ENCODE data around the gene NFU1.

DNA sequence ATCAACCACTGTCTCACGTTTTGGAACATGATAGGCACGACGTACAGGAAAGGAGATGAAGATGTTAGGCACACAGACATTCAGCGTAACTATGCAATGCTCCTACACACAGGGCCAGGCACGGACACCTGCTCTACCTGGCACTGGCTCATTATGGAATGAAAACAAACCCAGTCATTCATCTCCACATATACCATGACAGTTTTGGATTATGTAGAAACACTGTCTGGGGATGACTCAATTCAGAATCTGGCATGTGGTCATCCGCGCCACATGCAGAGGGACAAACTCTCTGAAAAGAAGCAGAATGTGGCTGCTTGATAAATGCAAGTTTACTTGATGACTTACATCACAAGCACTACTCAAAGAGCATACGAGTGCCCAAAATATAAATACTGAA lies 29.5 kb upstream of the NFU1 start:
- TF ChIP-seq, protein P1, sequence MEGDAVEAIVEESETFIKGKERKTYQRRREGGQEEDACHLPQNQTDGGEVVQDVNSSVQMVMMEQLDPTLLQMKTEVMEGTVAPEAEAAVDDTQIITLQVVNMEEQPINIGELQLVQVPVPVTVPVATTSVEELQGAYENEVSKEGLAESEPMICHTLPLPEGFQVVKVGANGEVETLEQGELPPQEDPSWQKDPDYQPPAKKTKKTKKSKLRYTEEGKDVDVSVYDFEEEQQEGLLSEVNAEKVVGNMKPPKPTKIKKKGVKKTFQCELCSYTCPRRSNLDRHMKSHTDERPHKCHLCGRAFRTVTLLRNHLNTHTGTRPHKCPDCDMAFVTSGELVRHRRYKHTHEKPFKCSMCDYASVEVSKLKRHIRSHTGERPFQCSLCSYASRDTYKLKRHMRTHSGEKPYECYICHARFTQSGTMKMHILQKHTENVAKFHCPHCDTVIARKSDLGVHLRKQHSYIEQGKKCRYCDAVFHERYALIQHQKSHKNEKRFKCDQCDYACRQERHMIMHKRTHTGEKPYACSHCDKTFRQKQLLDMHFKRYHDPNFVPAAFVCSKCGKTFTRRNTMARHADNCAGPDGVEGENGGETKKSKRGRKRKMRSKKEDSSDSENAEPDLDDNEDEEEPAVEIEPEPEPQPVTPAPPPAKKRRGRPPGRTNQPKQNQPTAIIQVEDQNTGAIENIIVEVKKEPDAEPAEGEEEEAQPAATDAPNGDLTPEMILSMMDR (IDR thresholded peaks at IDR 0.05; ENCODE audit: low read depth, low read length): no peak
- TF ChIP-seq EZH2phosphoT487 (IDR thresholded peaks at IDR 0.05; ENCODE audit: low read depth): no peak

Measured in OCI-LY3 (cell line).